MM.1S (cell line): Measurements from ENCODE around the gene STAT1.

Experiments
- EZH2 ChIP-seq: fragments of 300-600 bp; sonication (generic); optimal IDR thresholded peaks from 2 replicates; pipeline ENCODE3; 2017; ENCODE audit warnings: low read depth, mild to moderate bottlenecking, antibody characterized with exemption, low read length, mixed read lengths
- TF ChIP-seq, protein P1 (sequence below): fragments of 300-600 bp; sonication (generic); IDR thresholded peaks from 2 replicates; pipeline ENCODE4 v1.5.1; 2016; ENCODE audit warnings: antibody characterized with exemption, low read length, mixed read lengths

DNA sequence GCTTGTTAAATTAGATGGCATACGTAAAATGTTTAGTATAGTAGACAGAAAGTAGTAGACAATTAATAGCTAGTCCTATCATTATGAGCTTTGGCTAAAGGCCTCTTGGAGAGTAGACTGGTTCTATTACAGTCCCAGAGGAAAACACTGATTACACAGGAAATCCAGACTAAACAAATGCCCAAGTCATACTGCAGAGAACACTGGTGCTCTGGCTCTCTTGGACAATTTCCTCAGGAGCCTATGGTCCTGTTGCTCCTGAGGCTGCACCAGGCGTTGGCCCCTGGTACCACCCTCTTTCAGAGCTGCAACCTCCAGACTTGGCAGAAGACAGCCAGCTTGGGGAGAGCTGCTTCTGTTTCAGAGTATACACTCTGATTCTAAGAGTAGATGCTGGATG is 41.8 kb downstream of the STAT1 start:
- TF ChIP-seq, protein P1, sequence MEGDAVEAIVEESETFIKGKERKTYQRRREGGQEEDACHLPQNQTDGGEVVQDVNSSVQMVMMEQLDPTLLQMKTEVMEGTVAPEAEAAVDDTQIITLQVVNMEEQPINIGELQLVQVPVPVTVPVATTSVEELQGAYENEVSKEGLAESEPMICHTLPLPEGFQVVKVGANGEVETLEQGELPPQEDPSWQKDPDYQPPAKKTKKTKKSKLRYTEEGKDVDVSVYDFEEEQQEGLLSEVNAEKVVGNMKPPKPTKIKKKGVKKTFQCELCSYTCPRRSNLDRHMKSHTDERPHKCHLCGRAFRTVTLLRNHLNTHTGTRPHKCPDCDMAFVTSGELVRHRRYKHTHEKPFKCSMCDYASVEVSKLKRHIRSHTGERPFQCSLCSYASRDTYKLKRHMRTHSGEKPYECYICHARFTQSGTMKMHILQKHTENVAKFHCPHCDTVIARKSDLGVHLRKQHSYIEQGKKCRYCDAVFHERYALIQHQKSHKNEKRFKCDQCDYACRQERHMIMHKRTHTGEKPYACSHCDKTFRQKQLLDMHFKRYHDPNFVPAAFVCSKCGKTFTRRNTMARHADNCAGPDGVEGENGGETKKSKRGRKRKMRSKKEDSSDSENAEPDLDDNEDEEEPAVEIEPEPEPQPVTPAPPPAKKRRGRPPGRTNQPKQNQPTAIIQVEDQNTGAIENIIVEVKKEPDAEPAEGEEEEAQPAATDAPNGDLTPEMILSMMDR: no peak
- no peak for TF ChIP-seq EZH2
